ENCODE data around the gene TIGAR. TPM values are rescaled to one million over a fixed set of nuclear protein-coding genes. Genes with fewer than 3 reads are reported as not detected.

TIGAR gene
- total RNA-seq, 1 donor from 2014 or later = 21.0 TPM

DNA sequence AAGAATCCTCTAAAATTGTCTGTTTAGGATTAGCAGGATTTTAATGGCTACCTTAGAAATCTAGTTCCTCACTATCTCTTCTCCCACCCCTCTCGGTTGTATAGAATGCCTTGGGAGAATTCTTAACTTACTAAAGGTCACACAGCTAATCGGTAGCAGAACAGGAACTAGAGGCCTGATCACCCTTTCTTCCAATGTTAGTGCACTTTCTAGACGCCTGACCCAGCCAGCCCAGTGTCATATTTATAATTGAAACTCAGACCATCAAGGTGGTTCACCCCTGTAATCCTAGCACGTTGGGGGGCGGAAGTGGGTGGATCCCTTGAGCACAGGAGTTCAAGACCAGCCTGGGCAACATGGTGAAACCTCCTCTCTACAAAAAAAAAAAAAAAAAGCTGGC lies 1.7 kb downstream of the TIGAR start:
- peaks cover 34% of the 10 kb centered on the region for H3K4me1 Mint-ChIP-seq
- no peak for DNase-seq (ENCODE audit: low spot score in 2 of 2, unreplicated experiment in 2 of 2)
- H3K27ac Mint-ChIP-seq = no peak overlapping the region
- no peak for TF ChIP-seq CTCF (IDR thresholded peaks at IDR 0.05; ENCODE audit: unreplicated experiment)
- H3K9me3 Mint-ChIP-seq = no peaks in the 10 kb centered on the region
- H3K4me3 Mint-ChIP-seq = peak overlapping the region; percentile 14
- no peaks in the 10 kb centered on the region for H3K27me3 Mint-ChIP-seq (ENCODE audit: low read depth)
- peaks cover 5% of the 10 kb centered on the region for H3K36me3 Mint-ChIP-seq

DNA sequence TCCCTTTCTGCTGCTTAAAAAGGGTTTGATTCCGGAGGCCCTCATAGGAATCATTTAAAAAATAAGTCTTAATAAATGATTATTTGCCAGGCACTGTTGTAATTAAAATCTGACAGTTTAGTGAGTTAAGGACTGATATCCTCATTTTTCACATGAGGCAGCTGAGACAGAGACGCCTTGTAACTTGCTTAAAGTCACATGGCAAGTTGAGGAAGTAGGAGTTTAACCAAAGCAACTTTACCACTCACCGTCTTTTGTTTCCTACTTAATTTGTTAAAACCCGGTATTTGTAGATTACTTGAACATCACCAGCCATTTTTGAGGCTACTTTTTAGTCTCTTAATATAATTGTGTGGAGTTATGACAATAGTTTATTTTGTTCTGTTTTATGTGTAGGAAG lies 2.4 kb downstream of the TIGAR start:
- Mint-ChIP-seq H3K36me3 (peaks cover 5% of the 10 kb centered on the region), H3K9me3 (no peaks in the 10 kb centered on the region), H3K27me3 (ENCODE audit: low read depth) (no peaks in the 10 kb centered on the region), H3K4me3 (no peak overlapping the region), H3K27ac (peak overlapping the region; percentile 16), H3K4me1 (peaks cover 34% of the 10 kb centered on the region)
- no peak for TF ChIP-seq CTCF (IDR thresholded peaks at IDR 0.05; ENCODE audit: unreplicated experiment)
- no peak for DNase-seq (ENCODE audit: low spot score in 2 of 2, unreplicated experiment in 2 of 2)

- Mint-ChIP-seq H3K36me3 (peaks cover 7% of the 10 kb centered on the region), H3K27me3 (ENCODE audit: low read depth) (no peaks in the 10 kb centered on the region), H3K9me3 (no peaks in the 10 kb centered on the region), H3K27ac (no peak overlapping the region), H3K4me1 (peaks cover 31% of the 10 kb centered on the region), H3K4me3 (no peak overlapping the region)
- DNase-seq (ENCODE audit: low spot score in 2 of 2, unreplicated experiment in 2 of 2) = no peak
- TF ChIP-seq CTCF (IDR thresholded peaks at IDR 0.05; ENCODE audit: unreplicated experiment) = no peak
Observed at GRCh38 chr12:4324366-4324765, 3.4 kb downstream of the TIGAR start.

- Mint-ChIP-seq H3K36me3 (peaks cover 7% of the 10 kb centered on the region), H3K4me3 (no peak overlapping the region), H3K9me3 (no peaks in the 10 kb centered on the region), H3K4me1 (peaks cover 28% of the 10 kb centered on the region), H3K27me3 (ENCODE audit: low read depth) (no peaks in the 10 kb centered on the region), H3K27ac (no peak overlapping the region)
- no peak for DNase-seq (ENCODE audit: low spot score in 2 of 2, unreplicated experiment in 2 of 2)
- no peak for TF ChIP-seq CTCF (IDR thresholded peaks at IDR 0.05; ENCODE audit: unreplicated experiment)
Observed at GRCh38 chr12:4325966-4326365, 5.0 kb downstream of the TIGAR start.

DNA sequence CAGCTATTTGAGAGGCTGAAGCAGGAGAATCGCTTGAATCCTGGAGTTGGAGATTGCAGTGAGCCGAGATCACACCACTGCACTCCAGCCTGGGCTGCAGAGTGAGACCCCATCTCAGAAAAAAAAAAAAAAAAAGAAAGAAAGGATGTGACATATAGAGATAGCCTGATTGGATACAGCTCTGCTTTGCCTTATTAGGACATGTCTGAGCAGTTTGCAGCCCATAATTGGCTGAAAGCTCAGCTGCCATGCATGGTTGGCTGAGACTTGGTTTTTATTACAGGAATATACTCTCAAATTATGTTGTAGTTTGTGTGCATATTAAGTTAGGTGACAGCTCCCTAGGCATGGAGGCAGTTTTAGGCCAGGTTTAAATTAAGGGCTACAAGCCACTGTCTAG lies 6.3 kb downstream of the TIGAR start:
- Mint-ChIP-seq H3K36me3 (peaks cover 7% of the 10 kb centered on the region), H3K4me3 (no peak overlapping the region), H3K9me3 (no peaks in the 10 kb centered on the region), H3K4me1 (peaks cover 24% of the 10 kb centered on the region), H3K27me3 (ENCODE audit: low read depth) (no peaks in the 10 kb centered on the region), H3K27ac (no peak overlapping the region)
- no peak for TF ChIP-seq CTCF (IDR thresholded peaks at IDR 0.05; ENCODE audit: unreplicated experiment)
- DNase-seq (ENCODE audit: low spot score in 2 of 2, unreplicated experiment in 2 of 2) = no peak

DNA sequence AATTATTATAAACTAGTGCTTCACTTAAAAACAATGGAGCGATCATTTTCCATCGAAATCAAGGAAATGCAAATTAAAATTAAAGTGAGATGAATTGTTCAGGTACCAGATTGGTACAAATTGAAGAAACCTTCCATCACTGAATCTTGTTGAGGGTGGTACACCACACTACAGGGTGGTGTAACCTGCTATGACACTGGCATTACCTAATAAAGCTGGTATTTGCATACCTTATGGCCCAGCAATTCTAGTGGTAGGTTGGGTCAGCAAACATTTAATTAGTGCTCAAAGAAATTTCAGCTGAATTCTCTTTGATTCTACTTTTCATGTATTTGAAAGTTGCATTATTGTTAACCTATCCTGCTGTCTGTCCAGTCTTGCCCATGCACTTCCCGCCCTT lies 9.2 kb downstream of the TIGAR start:
- Mint-ChIP-seq H3K4me1 (peaks cover 14% of the 10 kb centered on the region), H3K27ac (peak overlapping the region; percentile 23), H3K9me3 (peaks cover 3% of the 10 kb centered on the region), H3K4me3 (no peak overlapping the region), H3K36me3 (peaks cover 18% of the 10 kb centered on the region), H3K27me3 (ENCODE audit: low read depth) (no peaks in the 10 kb centered on the region)
- DNase-seq (ENCODE audit: low spot score in 2 of 2, unreplicated experiment in 2 of 2) = no peak
- TF ChIP-seq CTCF (IDR thresholded peaks at IDR 0.05; ENCODE audit: unreplicated experiment) = no peak

Measured in mesothelial cell of epicardium (in vitro differentiated cells).